Activated naive CD8-positive, alpha-beta T cell treated with anti-CD3 and anti-CD28 coated beads, Interleukin-2, amount 50 U/mL, for 24 hours (primary cell): ENCODE measurements around the gene AK1.
A peak's percentile ranks its signal among the peaks of the same experiment; 100 is the strongest.
"Not testable (repeated sequence)": the region's sequence is repeated elsewhere in the genome, so short reads cannot be mapped to it uniquely, and the experiment has no call there.

ENCODE experiments used
- ATAC-seq: fragments of 150-1000 bp; cut with Tn5 transposase; one replicate; pipeline ENCODE4 v1.10.0; 2021
- DNase-seq: peaks from one replicate; pipeline ENCODE4 v3.0.0; 2021
- H3K27ac Mint-ChIP-seq: one replicate; pipeline ENCODE4 v1.8.0; 2021; ENCODE audit warnings: mild to moderate bottlenecking, mixed read lengths
- H3K27me3 Mint-ChIP-seq: one replicate; pipeline ENCODE4 v1.8.0; 2021; ENCODE audit warnings: mixed read lengths
- H3K36me3 Mint-ChIP-seq: one replicate; pipeline ENCODE4 v1.8.0; 2021; ENCODE audit warnings: low read depth, mixed read lengths
- H3K4me1 Mint-ChIP-seq: one replicate; pipeline ENCODE4 v1.8.0; 2021; ENCODE audit warnings: mixed read lengths
- H3K4me3 Mint-ChIP-seq: one replicate; pipeline ENCODE4 v1.8.0; 2021; ENCODE audit warnings: mild to moderate bottlenecking, moderate library complexity, mixed read lengths
- H3K9me3 Mint-ChIP-seq: one replicate; pipeline ENCODE4 v1.8.0; 2021; ENCODE audit warnings: mixed read lengths

AK1 gene

DNA sequence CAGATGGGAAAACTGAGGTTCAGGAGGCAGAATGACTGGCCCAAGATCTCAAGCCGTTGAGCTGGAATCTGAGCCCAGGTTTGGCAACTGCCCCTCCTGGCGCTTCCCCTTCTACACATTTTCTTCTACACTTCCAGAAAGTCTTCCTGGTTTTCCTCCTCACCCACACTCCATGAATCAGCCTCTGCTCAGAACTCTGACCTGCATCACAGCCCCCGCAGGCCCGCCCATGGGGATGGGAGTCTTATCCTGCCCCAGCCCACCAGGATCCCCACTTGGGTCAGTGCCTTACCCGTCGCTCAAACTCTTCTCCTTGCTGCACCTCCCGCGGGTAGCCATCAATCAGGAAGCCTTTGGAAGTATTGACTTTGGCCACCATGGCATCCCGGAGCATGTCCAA, 5.9 kb downstream of the AK1 start:
- no peak overlapping the region for H3K27ac Mint-ChIP-seq
- no peaks in the 10 kb centered on the region for H3K36me3 Mint-ChIP-seq
- DNase-seq (no peak), ATAC-seq (no peak)
- H3K4me1 Mint-ChIP-seq = no peaks in the 10 kb centered on the region
- no peak overlapping the region for H3K4me3 Mint-ChIP-seq
- H3K9me3 Mint-ChIP-seq = no peaks in the 10 kb centered on the region
- no peaks in the 10 kb centered on the region for H3K27me3 Mint-ChIP-seq

GRCh38 chr9:127870887-127871286, 6.6 kb downstream of the AK1 start:
- Mint-ChIP-seq H3K27me3 (no peaks in the 10 kb centered on the region), H3K36me3 (no peaks in the 10 kb centered on the region), H3K4me1 (peaks cover 2% of the 10 kb centered on the region), H3K9me3 (no peaks in the 10 kb centered on the region), H3K27ac (no peak overlapping the region), H3K4me3 (no peak overlapping the region)
- no peak for DNase-seq
- no peak for ATAC-seq

GRCh38 chr9:127870153-127870491, 7.4 kb downstream of the AK1 start:
- not testable (repeated sequence) for DNase-seq, H3K4me1 Mint-ChIP-seq, H3K9me3 Mint-ChIP-seq, H3K27me3 Mint-ChIP-seq, H3K27ac Mint-ChIP-seq, ATAC-seq, H3K4me3 Mint-ChIP-seq, H3K36me3 Mint-ChIP-seq

DNA sequence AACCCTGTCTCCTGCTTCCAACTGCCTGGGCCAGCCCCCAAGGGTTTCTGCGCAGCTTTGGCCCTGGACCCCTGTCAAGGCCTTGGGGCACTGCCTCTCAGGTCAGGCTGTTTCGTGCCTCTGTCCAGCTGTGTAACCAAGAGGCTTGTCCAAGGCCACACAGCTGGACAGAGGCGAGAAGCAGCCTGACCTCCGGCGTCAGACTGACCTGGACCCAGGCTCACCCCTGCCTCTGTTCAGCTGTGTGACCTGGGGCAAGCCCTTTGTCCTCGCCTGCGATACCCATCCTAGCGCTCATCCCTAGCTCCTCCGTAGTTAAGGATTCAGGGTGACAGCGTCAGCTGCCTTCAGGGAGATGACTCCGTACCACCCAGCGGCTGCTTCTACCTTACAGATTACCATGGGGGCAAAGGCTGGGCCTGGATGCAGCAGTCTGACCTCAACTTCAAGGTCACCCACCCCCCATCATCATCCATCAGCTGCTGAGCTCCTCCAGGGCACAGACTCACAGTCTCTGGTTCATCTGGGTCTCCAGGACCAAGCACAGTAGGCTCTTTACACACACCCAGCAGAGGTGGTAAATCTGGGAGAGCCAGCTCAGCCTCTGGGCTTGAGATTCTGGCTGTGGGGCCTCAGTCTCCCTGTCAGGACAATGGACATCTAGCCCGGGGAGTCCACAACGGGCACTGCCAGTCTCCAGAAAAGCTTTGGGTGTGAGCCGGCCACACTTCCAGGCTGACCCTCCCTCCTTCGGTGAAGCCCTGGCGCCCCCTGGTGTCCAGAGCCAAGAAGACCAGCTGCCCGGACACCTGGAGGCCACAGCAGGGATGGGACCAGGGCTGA, 7.9 kb downstream of the AK1 start:
- peaks cover 15% of the 10 kb centered on the region for H3K4me1 Mint-ChIP-seq
- no peak overlapping the region for H3K4me3 Mint-ChIP-seq
- no peaks in the 10 kb centered on the region for H3K9me3 Mint-ChIP-seq
- no peak overlapping the region for H3K27ac Mint-ChIP-seq
- peak; percentile 92 for DNase-seq
- peaks cover 2% of the 10 kb centered on the region for H3K36me3 Mint-ChIP-seq
- peak; percentile 79 for ATAC-seq
- H3K27me3 Mint-ChIP-seq = no peaks in the 10 kb centered on the region

GRCh38 chr9:127868278-127868902, 9.1 kb downstream of the AK1 start:
- H3K4me3 Mint-ChIP-seq = no peak overlapping the region
- H3K9me3 Mint-ChIP-seq = no peaks in the 10 kb centered on the region
- H3K27ac Mint-ChIP-seq = no peak overlapping the region
- DNase-seq = no peak
- H3K36me3 Mint-ChIP-seq = peaks cover 2% of the 10 kb centered on the region
- ATAC-seq = no peak
- peaks cover 16% of the 10 kb centered on the region for H3K4me1 Mint-ChIP-seq
- H3K27me3 Mint-ChIP-seq = no peaks in the 10 kb centered on the region

- Mint-ChIP-seq H3K27ac (no peak overlapping the region), H3K27me3 (no peaks in the 10 kb centered on the region), H3K4me3 (no peak overlapping the region), H3K4me1 (peaks cover 22% of the 10 kb centered on the region), H3K9me3 (no peaks in the 10 kb centered on the region), H3K36me3 (peaks cover 2% of the 10 kb centered on the region)
- ATAC-seq = no peak
- no peak for DNase-seq
These were observed 9.9 kb downstream of the AK1 start for GRCh38 chr9:127867356-127868277.

- ATAC-seq (no peak), DNase-seq (no peak)
- Mint-ChIP-seq H3K4me3 (no peak overlapping the region), H3K36me3 (peaks cover 2% of the 10 kb centered on the region), H3K9me3 (no peaks in the 10 kb centered on the region), H3K27ac (no peak overlapping the region), H3K4me1 (peaks cover 33% of the 10 kb centered on the region), H3K27me3 (no peaks in the 10 kb centered on the region)
These were observed 10.9 kb downstream of the AK1 start for GRCh38 chr9:127866535-127866934.

DNA sequence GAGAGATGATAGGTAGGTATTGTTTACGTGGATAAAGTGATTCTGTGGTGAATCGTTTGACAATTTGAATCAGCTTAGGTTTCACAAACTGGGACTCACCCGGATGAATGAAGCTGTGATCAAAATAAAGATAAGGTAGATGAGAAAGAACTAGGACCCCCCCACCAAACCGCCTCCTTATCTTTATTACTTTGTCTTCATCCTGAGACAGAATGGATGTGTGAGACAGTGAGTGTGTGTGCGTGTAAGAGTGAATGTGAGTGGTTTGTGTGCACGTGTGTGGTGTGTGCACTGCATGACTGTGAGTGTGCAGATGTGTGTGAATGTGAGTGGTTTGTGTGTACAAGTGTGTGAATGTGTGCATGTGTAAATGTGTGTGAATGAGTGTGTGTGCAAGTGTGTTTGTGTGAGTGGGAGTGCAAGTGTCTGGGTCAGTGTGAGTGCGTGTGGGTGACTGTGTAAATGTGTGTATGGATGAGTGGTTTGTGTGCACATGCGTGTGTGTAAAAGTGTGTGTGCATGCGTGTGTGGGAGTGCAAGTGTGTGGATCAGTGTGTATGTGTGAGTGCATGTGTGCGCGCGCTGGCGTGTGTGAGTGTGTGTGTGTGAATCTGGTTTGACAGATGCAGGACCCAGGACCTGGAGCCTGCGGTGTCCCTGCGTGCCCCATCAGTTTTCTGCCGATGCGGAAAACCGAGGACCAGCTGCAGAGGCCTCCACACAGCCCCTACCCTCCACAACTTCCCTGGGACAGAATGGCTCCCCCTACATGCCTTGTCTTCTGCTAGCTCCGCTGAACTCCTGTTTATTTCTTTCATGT, 11.6 kb downstream of the AK1 start:
- peak; percentile 57 for ATAC-seq
- H3K27me3 Mint-ChIP-seq = no peaks in the 10 kb centered on the region
- H3K9me3 Mint-ChIP-seq = no peaks in the 10 kb centered on the region
- DNase-seq = no peak
- H3K27ac Mint-ChIP-seq = peak overlapping the region; percentile 40
- H3K36me3 Mint-ChIP-seq = peaks cover 2% of the 10 kb centered on the region
- H3K4me1 Mint-ChIP-seq = peaks cover 39% of the 10 kb centered on the region
- no peak overlapping the region for H3K4me3 Mint-ChIP-seq

DNA sequence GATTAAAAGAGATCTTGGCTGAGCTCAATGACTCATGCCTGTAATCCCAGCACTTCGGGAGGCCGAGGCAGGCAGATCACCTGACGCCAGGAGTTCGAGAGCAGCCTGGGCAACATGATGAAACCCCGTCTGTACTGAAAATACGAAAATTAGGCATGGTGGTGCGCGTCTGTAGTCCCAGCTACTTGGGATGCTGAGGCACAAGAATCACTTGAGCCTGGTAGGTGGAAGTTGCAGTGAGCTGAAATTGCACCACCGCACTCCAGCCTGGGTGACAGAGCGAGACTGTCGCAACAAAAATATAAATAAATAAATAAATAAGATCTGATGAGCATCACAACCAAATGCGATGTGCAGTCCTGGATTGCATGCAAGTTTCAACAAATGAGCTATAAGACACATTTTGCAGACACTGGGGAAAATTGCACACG, 14.3 kb downstream of the AK1 start:
- Mint-ChIP-seq H3K27me3 (no peaks in the 10 kb centered on the region), H3K27ac (peak overlapping the region; percentile 71), H3K36me3 (peaks cover 2% of the 10 kb centered on the region), H3K4me3 (no peak overlapping the region), H3K4me1 (peaks cover 45% of the 10 kb centered on the region), H3K9me3 (no peaks in the 10 kb centered on the region)
- DNase-seq = no peak
- no peak for ATAC-seq

DNA sequence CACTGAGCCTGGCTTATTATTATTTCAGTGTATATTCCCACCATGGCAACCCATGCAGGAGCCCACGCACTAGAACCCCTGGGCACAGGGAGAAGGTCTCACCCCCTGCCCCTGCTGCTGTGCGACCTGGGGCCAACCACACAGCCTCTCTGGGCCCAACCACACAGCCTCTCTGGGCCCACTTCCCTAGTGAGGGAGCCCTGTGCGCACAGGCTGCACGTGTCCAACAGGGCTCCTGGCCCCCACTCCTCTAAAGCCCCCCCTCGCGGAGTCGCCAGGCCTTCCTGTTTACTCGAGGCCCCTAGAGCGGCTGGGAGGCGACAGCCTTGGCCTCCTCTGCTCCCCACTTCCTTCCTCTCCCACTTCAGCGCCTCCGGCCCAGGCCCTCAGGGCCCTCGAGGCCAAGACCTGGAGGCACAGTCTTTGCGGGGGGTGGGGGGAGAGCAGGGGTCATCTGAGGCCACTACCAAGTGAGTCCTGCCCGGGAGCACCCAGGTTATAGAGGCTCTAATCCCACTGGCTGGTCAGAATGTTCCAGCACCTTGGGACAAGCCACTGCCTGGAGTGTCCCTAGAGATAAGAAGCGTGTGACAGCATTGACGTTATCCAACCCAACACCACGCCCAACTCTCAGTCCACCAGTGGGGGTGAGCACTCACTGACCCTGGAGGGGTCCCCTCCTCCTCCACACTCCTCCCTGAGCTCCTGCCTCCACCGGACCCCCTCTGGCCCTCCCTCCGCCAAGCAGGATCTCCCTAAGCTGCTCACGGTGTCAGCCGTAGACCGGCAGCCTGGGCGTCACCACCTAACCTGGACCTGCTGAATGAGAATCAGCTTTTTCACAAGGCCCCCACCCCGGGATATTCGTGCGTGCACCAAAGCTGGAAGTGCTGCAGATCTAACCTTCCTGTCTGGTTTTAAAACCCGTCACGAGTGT, 15.1 kb downstream of the AK1 start:
- Mint-ChIP-seq H3K27me3 (no peaks in the 10 kb centered on the region), H3K4me1 (peaks cover 45% of the 10 kb centered on the region), H3K27ac (peak overlapping the region; percentile 71), H3K36me3 (peaks cover 2% of the 10 kb centered on the region), H3K4me3 (no peak overlapping the region), H3K9me3 (no peaks in the 10 kb centered on the region)
- DNase-seq = peak; percentile 43
- ATAC-seq = peak; percentile 21

DNA sequence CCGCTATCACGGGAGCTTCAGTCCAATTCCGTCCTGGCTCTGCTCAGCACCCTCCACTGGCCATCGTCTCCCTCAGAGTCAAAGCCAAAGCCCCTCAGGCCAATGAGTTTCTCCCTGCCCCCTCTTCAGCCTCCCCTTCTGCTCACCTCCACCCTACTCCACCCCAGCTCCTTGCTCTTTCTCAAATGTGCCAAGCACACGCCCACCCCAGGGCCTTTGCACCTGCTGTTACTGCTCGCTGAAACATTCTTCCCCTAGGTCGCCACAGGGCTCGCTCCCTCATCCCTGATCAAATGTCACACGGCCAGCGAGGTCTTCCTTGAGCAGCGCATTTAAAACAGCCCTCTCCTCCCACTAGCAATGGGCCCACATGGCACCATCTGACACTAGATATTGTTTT, 16.7 kb downstream of the AK1 start:
- Mint-ChIP-seq H3K4me3 (no peak overlapping the region), H3K9me3 (no peaks in the 10 kb centered on the region), H3K4me1 (peaks cover 46% of the 10 kb centered on the region), H3K27ac (no peak overlapping the region), H3K36me3 (peaks cover 1% of the 10 kb centered on the region), H3K27me3 (no peaks in the 10 kb centered on the region)
- ATAC-seq (no peak), DNase-seq (no peak)

GRCh38 chr9:127860260-127860659, 17.2 kb downstream of the AK1 start:
- H3K4me3 Mint-ChIP-seq = no peak overlapping the region
- no peak for ATAC-seq

GRCh38 chr9:127858041-127858512, 19.4 kb downstream of the AK1 start:
- H3K4me1 Mint-ChIP-seq = peaks cover 45% of the 10 kb centered on the region
- H3K4me3 Mint-ChIP-seq = no peak overlapping the region
- DNase-seq (no peak), ATAC-seq (no peak)
- H3K27me3 Mint-ChIP-seq = no peaks in the 10 kb centered on the region
- no peak overlapping the region for H3K27ac Mint-ChIP-seq
- no peaks in the 10 kb centered on the region for H3K9me3 Mint-ChIP-seq
- H3K36me3 Mint-ChIP-seq = no peaks in the 10 kb centered on the region

More at GRCh38 chr9:127860260-127860659, 17.2 kb downstream of the AK1 start:
- DNase-seq = no peak
- H3K27ac Mint-ChIP-seq = no peak overlapping the region
- H3K9me3 Mint-ChIP-seq = no peaks in the 10 kb centered on the region
- peaks cover 46% of the 10 kb centered on the region for H3K4me1 Mint-ChIP-seq
- H3K36me3 Mint-ChIP-seq = no peaks in the 10 kb centered on the region
- H3K27me3 Mint-ChIP-seq = no peaks in the 10 kb centered on the region
